Femur (tissue), 1 donor: ENCODE measurements around the gene BEAN1.

Source experiments
- DNase-seq: peaks from one replicate; pipeline ENCODE4 v3.0.0-alpha.2; 2017

BEAN1 gene

DNA sequence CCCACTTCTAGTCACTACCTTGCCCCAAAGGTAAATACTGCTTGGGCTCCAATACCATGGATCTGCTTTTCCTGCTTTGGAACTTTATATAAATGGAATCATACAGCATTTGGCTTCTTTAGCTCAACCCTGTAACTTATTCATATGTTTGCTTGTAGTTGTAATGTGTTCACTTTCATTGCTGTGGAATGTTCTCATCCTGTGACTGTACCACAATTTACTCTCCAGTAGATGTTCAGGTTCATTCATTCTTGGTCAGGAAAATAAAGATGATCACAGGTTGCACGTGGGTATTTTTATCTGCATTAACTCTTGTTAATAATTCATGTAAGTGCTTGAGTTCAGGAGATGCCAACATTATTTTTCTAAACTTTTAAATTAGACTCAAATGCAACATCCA, 6.7 kb upstream of the BEAN1 start:
- DNase-seq = no peak

DNA sequence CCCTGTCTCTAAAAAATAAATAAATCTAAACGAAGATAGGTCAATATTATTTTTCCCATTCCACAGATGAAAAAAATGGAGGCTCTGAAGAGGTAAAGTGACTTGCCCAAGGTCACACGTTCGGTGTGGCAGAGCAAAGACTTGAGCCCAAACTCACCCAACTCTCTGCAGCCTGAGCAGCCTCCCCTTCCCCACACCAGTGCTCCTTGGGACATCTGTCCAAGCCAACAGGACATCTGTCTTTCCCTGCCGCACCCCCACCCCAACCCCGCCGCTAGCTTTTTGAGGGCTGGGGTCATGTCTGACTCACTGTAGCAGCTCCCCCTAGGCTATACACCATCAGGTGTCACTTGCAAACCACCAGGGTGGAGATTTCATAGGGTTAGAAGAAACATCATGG, 5.2 kb upstream of the BEAN1 start:
- no peak for DNase-seq

DNA sequence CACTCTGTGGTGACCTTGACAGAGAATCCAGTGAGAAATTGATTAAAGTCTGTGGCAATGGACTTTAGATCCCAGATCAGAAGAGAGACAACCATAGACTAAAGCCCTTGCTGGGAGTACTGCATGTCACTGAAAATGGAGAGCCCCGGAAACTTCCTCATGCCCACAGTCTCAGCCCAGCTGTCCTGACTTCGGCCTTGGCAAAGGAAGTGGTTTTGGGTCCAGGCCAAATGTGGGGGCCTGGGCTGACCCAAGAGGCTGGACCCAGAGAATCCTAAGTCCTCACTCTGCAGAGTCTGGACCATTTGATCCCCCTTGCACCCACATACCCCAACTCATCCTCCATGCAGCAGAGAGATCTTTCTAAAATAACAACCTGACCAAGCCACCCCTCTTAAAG, 4.7 kb upstream of the BEAN1 start:
- DNase-seq = no peak

- no peak for DNase-seq
Measured at GRCh38 chr16:66423177-66423576, 3.9 kb upstream of the BEAN1 start.

DNA sequence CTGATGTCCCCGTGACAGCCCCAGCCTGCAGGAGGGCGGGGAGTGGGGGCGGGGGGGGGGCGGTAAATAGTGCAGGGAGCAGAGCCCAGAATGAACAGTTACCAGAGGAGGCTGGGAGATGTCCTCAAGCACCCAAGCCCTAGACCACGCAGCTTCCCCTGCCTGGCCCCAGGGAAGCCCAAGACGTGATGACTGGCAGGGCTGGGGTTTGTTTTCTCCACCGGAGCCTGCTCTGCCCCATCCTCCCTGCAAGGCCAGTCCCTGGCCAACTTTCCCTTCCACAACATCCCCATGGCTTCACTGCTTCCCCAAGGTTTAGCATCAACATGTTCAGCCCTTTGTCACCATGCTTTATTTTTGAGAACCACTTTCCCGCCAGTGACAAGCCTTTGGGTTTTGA, 1.4 kb upstream of the BEAN1 start:
- DNase-seq = no peak

- DNase-seq = no peak
Measured at GRCh38 chr16:66426112-66427035, 721 bp upstream of the BEAN1 start.

GRCh38 chr16:66427871-66428681, 981 bp downstream of the BEAN1 start:
- no peak for DNase-seq

DNA sequence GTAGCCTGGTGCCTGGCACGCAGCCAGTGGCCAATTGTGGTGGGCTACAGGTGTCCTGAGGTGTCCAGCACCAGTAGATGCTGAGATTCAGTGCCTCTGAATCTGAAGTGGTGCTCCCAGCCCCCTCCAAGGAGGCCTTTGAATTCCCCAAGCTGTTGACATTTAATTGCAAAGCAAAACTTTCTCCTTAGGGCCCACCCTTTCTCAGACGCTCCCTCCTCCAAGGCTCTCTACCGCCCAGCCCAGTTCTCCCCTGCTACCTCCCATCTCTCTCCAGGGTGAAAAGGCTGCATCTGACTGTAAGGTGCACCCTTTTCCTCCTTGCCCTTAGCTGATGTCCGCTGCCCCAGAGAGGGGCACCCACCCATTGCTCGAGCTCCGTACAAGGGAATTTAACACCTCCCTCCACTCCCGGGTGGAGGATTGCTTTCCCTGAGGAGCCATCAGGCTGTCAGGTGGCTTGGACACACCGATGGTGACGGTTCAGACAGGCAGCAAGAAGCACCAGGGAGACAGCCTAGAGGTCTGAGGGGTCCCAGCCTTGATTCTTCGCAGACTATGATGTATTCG, 1.7 kb downstream of the BEAN1 start:
- DNase-seq = no peak

GRCh38 chr16:66429290-66429962, 2.3 kb downstream of the BEAN1 start:
- no peak for DNase-seq

- no peak for DNase-seq
Measured at GRCh38 chr16:66430214-66430613, 3.1 kb downstream of the BEAN1 start.

DNA sequence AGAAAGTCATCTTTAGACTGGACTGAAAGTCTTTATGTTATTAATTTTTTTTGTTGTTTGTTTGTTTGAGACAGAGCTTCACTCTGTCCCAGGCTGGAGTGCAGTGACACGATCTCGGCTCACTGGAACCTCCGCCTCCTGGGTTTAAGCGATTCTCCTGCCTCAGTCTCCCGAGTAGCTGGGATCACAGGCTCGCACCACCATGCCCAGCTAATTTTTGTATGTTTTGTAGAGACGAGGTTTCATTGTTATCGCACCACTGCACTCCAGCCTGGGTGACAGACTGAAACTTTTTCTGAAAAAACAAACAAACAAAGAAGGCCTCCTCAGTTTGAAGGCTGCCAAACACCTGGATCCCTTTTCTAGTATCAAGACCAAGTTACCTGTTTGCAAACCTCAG, 4.7 kb downstream of the BEAN1 start:
- DNase-seq = no peak

DNA sequence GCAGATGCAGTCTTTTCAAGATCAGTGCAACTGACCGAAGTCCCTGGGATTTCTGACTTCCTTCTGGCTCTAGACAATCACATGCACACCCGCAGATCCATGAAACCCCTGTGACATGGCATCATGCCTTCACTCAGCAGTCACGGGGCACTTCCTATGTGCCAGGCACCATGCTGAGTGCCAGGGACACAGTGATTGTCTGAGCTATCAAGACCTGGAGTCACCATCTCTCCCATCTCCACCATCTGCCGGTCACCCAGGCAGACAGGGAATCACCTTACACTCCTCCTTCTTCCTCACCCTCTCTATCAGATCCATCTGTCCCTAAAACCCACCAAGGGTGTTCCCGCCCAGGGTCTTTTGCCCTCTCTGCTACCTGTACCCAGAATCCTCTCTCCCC, 5.3 kb downstream of the BEAN1 start:
- DNase-seq = no peak

- no peak for DNase-seq
Measured at GRCh38 chr16:66434619-66435430, 7.7 kb downstream of the BEAN1 start.

GRCh38 chr16:66435896-66436295, 8.8 kb downstream of the BEAN1 start:
- no peak for DNase-seq

DNA sequence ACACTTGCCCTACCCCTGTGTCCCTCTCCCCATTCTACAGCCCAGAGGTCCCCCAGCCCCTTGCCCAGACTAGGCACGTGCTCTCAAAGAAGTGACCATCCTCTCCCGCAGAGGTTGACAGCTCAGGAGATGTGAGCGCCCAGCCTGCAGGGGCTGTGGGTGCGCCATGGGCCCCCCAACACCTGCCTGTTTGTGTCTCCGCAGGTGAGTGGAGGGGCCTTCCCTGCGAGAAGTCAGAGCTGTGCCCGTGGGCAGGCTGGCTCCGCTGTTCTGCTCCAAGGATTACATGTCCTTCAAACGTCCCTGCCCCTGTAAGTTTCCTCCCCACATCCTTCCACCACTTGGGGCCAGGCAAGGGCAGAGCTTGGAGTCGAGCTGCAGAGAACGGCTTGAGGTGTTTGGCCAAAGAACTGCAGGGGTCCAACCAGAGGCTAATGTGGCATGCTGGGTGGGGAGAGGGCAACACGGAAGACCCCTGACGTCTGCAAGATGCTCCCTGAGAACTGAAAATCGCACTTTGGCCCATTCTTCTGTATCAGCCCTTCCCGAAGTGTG, 10.4 kb downstream of the BEAN1 start:
- DNase-seq = no peak

DNA sequence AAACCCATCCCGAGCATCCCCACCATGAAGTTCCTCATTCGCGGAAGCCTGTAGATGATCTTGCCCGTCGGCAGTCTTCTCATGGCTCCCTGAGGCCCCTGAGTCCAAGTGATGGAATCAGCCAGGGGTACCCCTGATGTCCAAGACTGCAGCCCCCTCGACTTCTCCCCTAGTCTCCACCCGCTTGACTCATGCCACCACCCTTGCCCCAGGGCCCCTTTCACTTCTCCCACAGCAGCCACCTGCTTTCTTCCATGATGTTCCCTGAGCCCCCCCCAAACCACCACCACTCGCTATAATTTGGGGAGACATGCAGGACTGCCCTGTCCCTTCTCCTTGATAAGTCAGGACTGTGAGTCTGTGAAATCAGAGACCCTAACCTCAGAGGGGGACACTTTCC, 11.4 kb downstream of the BEAN1 start:
- DNase-seq = no peak

DNA sequence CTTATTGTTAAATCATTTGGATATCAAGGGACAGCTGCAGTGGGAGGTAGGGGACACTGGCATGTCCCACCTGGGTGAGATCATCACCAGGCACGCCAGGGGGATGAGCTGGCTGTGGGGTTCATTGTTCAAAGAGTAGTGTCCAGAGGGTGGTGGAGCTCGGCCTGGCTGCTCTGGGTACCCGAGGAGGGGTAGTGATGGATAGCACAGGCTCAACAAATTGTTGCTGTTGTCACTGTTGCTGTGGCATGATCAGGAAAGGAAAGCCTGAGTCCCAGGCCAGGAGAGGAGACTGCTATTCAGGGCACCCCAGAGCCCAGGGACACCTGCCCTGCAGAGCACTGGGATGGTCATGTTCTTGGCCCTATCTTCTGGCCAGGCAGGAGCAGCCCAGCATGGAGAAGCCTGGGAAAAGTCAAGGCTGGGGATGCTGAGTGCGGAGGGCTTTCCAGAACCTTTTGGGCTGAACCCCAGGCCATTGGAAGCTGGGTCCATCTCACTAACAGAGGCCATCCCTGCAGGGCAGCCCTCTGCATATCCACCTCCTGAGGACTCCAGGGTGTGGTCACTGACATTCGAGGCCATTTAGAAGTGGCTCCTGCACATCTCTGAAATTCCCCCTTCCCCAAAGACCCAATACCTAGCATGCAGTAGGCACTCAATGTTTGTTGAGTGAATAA, 12.1 kb downstream of the BEAN1 start:
- no peak for DNase-seq

DNA sequence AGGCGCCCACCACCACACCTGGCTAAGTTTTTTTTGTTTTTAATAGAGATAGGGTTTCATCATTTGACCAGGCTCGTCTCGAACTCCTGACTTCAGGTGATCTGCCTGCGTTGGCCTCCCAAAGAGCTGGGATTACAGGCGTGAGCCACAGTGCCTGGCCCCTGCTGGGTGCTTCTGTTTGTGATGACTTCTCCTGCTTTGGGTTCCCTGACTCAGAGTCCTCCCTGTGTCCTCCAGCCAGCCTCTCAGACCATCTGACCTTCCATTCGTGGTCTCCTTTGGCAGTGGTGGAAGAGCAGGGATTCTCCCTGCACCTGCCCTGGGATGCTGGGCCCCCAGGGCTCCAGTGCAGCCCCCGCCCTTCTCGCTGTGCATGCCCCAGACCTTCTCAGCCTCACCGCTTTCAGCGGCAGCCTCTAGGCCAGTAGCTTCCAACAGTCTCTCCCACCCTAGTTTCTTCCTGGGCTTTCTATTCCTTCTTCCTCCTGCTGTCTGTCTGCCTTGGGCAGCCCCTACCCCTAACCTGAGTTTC, 13.2 kb downstream of the BEAN1 start:
- no peak for DNase-seq

DNA sequence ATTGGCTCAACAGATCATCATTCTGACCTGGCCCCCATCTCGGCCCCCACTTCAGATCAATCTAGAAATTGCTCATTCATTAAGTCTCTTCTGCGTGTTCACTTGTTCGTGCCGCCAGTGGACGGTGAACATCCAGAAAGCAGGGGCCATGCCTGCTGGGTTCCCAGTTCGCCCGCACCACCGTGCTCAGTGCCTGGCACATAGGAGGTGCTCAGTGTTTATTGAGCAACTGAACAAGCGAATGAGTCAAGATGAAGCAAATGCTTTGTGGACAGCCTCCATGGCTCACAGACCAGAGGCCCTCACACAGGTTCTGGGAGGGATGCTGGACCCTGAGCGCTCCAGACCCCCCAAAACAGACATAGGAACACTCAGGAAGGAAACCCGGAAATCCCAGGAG, 13.9 kb downstream of the BEAN1 start:
- DNase-seq = no peak

DNA sequence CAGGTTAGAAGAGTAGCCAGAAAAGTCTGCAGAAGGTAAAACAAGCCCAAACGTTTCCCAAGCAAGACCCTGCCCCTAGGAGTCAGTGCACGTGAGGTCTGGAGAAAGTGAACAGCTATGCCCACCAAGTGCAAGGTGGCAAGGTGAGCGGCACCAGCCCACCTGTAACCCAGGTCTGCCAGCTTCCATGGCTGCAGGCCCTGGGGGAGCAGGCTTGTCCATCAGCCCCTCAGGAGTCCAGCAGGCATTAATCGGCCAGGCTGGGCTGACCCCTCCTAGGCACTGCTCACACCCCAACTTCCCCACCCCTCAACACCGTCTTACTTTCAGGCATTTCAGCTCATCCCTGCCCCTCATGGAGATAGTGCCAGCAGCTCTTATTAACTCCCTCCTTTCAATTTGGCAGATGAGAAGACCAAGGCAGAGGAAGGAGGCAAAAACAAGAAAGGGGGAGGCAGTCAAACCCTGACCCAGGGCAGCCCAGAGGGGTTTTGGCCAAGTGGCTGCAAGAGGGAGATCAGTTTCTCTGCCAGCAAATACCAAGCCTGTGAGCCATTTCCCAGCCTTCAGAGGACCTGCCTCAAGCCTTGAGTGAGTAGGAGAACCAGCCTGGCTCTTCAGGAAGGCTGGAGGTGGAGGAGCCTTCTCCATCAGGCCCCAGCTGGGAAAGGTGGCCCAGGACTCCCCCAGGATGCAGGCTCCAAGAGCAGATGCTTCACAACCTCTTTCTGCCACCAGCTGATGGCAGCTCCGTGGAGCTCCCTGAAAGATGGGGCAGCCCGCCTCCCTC, 14.7 kb downstream of the BEAN1 start:
- no peak for DNase-seq
